HL-60 (cell line): ENCODE measurements around the gene SCAMP5.

Experiments
- DNase-seq, 2 experiments: peaks; one replicate each; pipeline ENCODE4 v3.0.0-alpha.2; 2010 to 2020; ENCODE audit warnings: low read depth in 1 of 2, low spot score in 1 of 2
- H3K27ac ChIP-seq: fragments of 250-450 bp; sonication (Bioruptor Pico); replicated peaks from 2 replicates; pipeline ENCODE4 v1.5.1; 2020; ENCODE audit warnings: mild to moderate bottlenecking, moderate library complexity
- H3K27me3 ChIP-seq: fragments of 250-450 bp; sonication (Bioruptor Pico); 2 replicates; pipeline ENCODE4 v1.5.1; 2021; ENCODE audit warnings: mild to moderate bottlenecking, moderate library complexity; ENCODE audit not compliant: insufficient read depth, poor library complexity, severe bottlenecking
- H3K4me3 ChIP-seq: replicated peaks from 2 replicates; pipeline ENCODE4 v1.5.1; 2011; ENCODE audit warnings: mild to moderate bottlenecking, control low read depth, low read length; ENCODE audit not compliant: insufficient read depth
- CTCF ChIP-seq: IDR thresholded peaks from one replicate; pipeline ENCODE4 v1.5.1; 2011; ENCODE audit warnings: low read length, control low read depth, inconsistent platforms; ENCODE audit not compliant: insufficient read depth
- GABPA ChIP-seq: IDR thresholded peaks from 2 replicates; pipeline ENCODE4 v1.6.1; 2012; ENCODE audit warnings: low read depth
- POLR2AphosphoS5 ChIP-seq: IDR thresholded peaks from 2 replicates; pipeline ENCODE4 v1.6.1; 2012; ENCODE audit warnings: low read depth
- REST ChIP-seq: IDR thresholded peaks from 2 replicates; pipeline ENCODE4 v1.6.1; 2012; ENCODE audit warnings: low read depth; ENCODE audit not compliant: insufficient replicate concordance
- SPI1 ChIP-seq: IDR thresholded peaks from 2 replicates; pipeline ENCODE4 v1.6.1; 2012; ENCODE audit warnings: low read depth, mild to moderate bottlenecking, borderline replicate concordance

SCAMP5 gene

GRCh38 chr15:74994685-74995084, 678 bp upstream of the SCAMP5 start:
- Histone ChIP-seq H3K27me3 (peaks cover 16% of the 10 kb centered on the region), H3K4me3 (no peak overlapping the region), H3K27ac (no peak overlapping the region)
- TF ChIP-seq SPI1 = no peak
- TF ChIP-seq CTCF = no peak
- no peak for TF ChIP-seq REST
- TF ChIP-seq POLR2AphosphoS5 = no peak
- TF ChIP-seq GABPA = no peak
- no peak for DNase-seq

GRCh38 chr15:74995779-74996765, 709 bp downstream of the SCAMP5 start:
- Histone ChIP-seq H3K27me3 (peaks cover 16% of the 10 kb centered on the region), H3K27ac (no peak overlapping the region), H3K4me3 (peak overlapping the region; percentile 73)
- TF ChIP-seq SPI1 (no peak), POLR2AphosphoS5 (no peak), GABPA (no peak), REST (no peak), CTCF (no peak)
- DNase-seq = no peak

GRCh38 chr15:74997141-74997540, 1.8 kb downstream of the SCAMP5 start:
- Histone ChIP-seq H3K27me3 (peaks cover 16% of the 10 kb centered on the region), H3K27ac (no peak overlapping the region), H3K4me3 (no peak overlapping the region)
- TF ChIP-seq REST (no peak), POLR2AphosphoS5 (no peak), GABPA (no peak), SPI1 (no peak), CTCF (no peak)
- DNase-seq = no peak
